ENCODE results near the gene RNU4-1. TPM values are rescaled to one million over a fixed set of nuclear protein-coding genes. Genes with fewer than 3 reads are reported as not detected.
A peak's percentile ranks its signal among the peaks of the same experiment; 100 is the strongest.

Gene RNU4-1
- total and polyA plus RNA-seq, 9 of the 15 experiments (the other 6 are each of a cell fraction or from before 2014, with no cell fraction given), result under 0.01 to 19,719 (median 3,563) TPM; not detected in 4

- H3K9me1 ChIP-seq (ENCODE audit: control insufficient read depth, insufficient read depth, low read length), result no peaks in the 10 kb centered on the region
- no peak for DNase-seq (ENCODE audit: extremely low read depth in 1 of 4, low spot score in 3 of 4)
- intact Hi-C loops (cut with micrococcal nuclease), result no loop called here
- no TSS peak for BruUV-seq (replicated peaks)
- no peak overlapping the region for H3K4me3 ChIP-seq
- no peaks in the 10 kb centered on the region for H3K27me3 ChIP-seq (ENCODE audit: control insufficient read depth in 2 of 2, insufficient read depth in 2 of 2, low read length in 2 of 2)
- in situ Hi-C loops (cut with MboI), result loop anchor here (5.0 kb wide), 1 partner anchor 33 kb away; no protein-coding TSS in a partner anchor
- peaks cover 2% of the 10 kb centered on the region; the same call in 1 of the 3 replicates for H3K36me3 ChIP-seq (ENCODE audit: control insufficient read depth, insufficient read depth, low read length)
- no peak for ATAC-seq
- TF ChIP-seq SRSF1 (IDR thresholded peaks at IDR 0.05; ENCODE audit: low read depth, low read length) (no peak), RBFOX2 (IDR thresholded peaks at IDR 0.05; ENCODE audit: low read depth, low read length) (0 out of 2 replicates have a peak, but pooled peaks have one; percentile 5)
- no peak for FAIRE-seq
- peaks cover 14% of the 10 kb centered on the region for H4K20me1 ChIP-seq (replicated peaks; ENCODE audit: control insufficient read depth, insufficient read depth, low read length)
- H3K9me3 ChIP-seq (replicated peaks; ENCODE audit: control insufficient read depth, insufficient read depth, low read depth, low read length), result no peaks in the 10 kb centered on the region
- no peak overlapping the region for H3K27ac ChIP-seq (ENCODE audit: extremely low read depth, low read depth, low read length)
- peaks cover 62% of the 10 kb centered on the region; the same call in 2 of the 3 replicates for H3K79me2 ChIP-seq (ENCODE audit: control insufficient read depth, insufficient read depth, low read length)
- H3K4me2 ChIP-seq (ENCODE audit: insufficient read depth, low read length), result no peak overlapping the region
- no peak overlapping the region for H3K9ac ChIP-seq (ENCODE audit: insufficient read depth in 1 of 2, low read depth in 2 of 2, low read length in 2 of 2)
- 87% methylated on average over 5 of the region's 5 CpGs for WGBS (ENCODE audit: insufficient coverage, low coverage, missing lambda C conversion rate)
- no peak overlapping the region for H2AFZ ChIP-seq (ENCODE audit: low read depth, low read length)
- ChIA-PET CTCF (ENCODE audit: low intra/inter-chr PET ratio) (no interaction called here), POLR2A (interaction anchor here (2.0 to 10.5 kb wide), 4 partner anchors 12 to 62 kb away, joined by 6 to 110 read pairs (median 83); partner anchors contain the start of genes GCN1, RNU4-1, RNU4-2 and RPLP0)
- peaks cover 36 to 38% of the 10 kb centered on the region in 2 experiments; a peak in 4 of 5 replicates for H3K4me1 ChIP-seq (replicated peaks in 1 of 2; ENCODE audit: control insufficient read depth in 2 of 2, insufficient read depth in 2 of 2, low read length in 2 of 2)
Measured at GRCh38 chr12:120260607-120261006, 32.4 kb downstream of the RNU4-1 start.

GRCh38 chr12:120259418-120260202 is 33.4 kb downstream of the RNU4-1 start:
- in situ Hi-C loops (cut with MboI) (loop anchor here (5.0 kb wide), 1 partner anchor 32 kb away; no protein-coding TSS in a partner anchor), intact Hi-C loops (cut with micrococcal nuclease) (no loop called here)
- peaks cover 29 to 31% of the 10 kb centered on the region in 2 experiments; a peak in 4 of 5 replicates for H3K4me1 ChIP-seq (replicated peaks in 1 of 2; ENCODE audit: control insufficient read depth in 2 of 2, insufficient read depth in 2 of 2, low read length in 2 of 2)

More at GRCh38 chr12:120259418-120260202, 33.4 kb downstream of the RNU4-1 start:
- Histone ChIP-seq H2AFZ (ENCODE audit: low read depth, low read length) (no peak overlapping the region), H3K9me1 (ENCODE audit: control insufficient read depth, insufficient read depth, low read length) (no peaks in the 10 kb centered on the region), H3K9ac (ENCODE audit: insufficient read depth in 1 of 2, low read depth in 2 of 2, low read length in 2 of 2) (peak overlapping the region in 1 of 2 experiments; percentile 66; a peak in 1 of 4 replicates), H3K9me3 (replicated peaks; ENCODE audit: control insufficient read depth, insufficient read depth, low read depth, low read length) (no peaks in the 10 kb centered on the region), H3K27ac (ENCODE audit: extremely low read depth, low read depth, low read length) (no peak overlapping the region), H3K36me3 (ENCODE audit: control insufficient read depth, insufficient read depth, low read length) (peaks cover 9% of the 10 kb centered on the region; the same call in 2 of the 3 replicates), H3K4me3 (no peak overlapping the region), H3K4me2 (ENCODE audit: insufficient read depth, low read length) (no peak overlapping the region), H4K20me1 (replicated peaks; ENCODE audit: control insufficient read depth, insufficient read depth, low read length) (peaks cover 11% of the 10 kb centered on the region), H3K79me2 (ENCODE audit: control insufficient read depth, insufficient read depth, low read length) (peaks cover 54% of the 10 kb centered on the region; the same call in 2 of the 3 replicates), H3K27me3 (ENCODE audit: control insufficient read depth in 2 of 2, insufficient read depth in 2 of 2, low read length in 2 of 2) (no peaks in the 10 kb centered on the region)
- no TSS peak for BruUV-seq (replicated peaks)
- DNase-seq (ENCODE audit: extremely low read depth in 1 of 4, low spot score in 3 of 4) (no peak), FAIRE-seq (peak; percentile 11), ATAC-seq (no peak)
- TF ChIP-seq HMBOX1 (IDR thresholded peaks at IDR 0.05) (peak; percentile 90), SRSF7 (optimal IDR thresholded peaks at IDR 0.05; ENCODE audit: low read depth, low read length) (no peak)
- POLR2A ChIA-PET, result interaction anchor here (1.2 to 10.5 kb wide), 3 partner anchors 11 to 61 kb away, joined by 5 to 110 read pairs (median 56); partner anchors contain the start of genes GCN1 and RPLP0
- 71% methylated on average over 8 of the region's 8 CpGs for WGBS (ENCODE audit: insufficient coverage, low coverage, missing lambda C conversion rate)
- CTCF ChIA-PET (ENCODE audit: low intra/inter-chr PET ratio), result interaction anchor here (0.6 kb wide), 1 partner anchor 75 kb away, joined by 3 read pairs; no protein-coding TSS in a partner anchor
